Measurements from ENCODE around the gene TRIP6.

TRIP6 gene

GRCh38 chr7:100867040-100867775, at the start of gene TRIP6:
TRIP6 (plus strand) TSS chr7:100867387; CDS start chr7:100867498, 111 bp downstream.
- intact Hi-C loops (cut with DNase I): no loop called here
- peak; percentile 57 to 96 (median 78) for DNase-seq

- DNase-seq: no peak
- intact Hi-C loops (cut with DNase I): no loop called here
Measured at GRCh38 chr7:100818366-100818765, 48.8 kb upstream of the TRIP6 start.

- intact Hi-C loops (cut with DNase I): no loop called here
- DNase-seq: no peak
Measured at GRCh38 chr7:100818825-100819224, 48.4 kb upstream of the TRIP6 start.

- intact Hi-C loops (cut with DNase I): no loop called here
- DNase-seq: no peak
Measured at GRCh38 chr7:100819586-100819985, 47.6 kb upstream of the TRIP6 start.

GRCh38 chr7:100822236-100823139, 44.7 kb upstream of the TRIP6 start:
- intact Hi-C loops (cut with DNase I): no loop called here
- peak in 1 of 10 donors; percentile 76 for DNase-seq

GRCh38 chr7:100823140-100823525, 44.1 kb upstream of the TRIP6 start:
- intact Hi-C loops (cut with DNase I): no loop called here
- DNase-seq: peak in 1 of 10 donors; percentile 61

GRCh38 chr7:100823534-100823933, 43.7 kb upstream of the TRIP6 start:
- DNase-seq: peak in 1 of 10 donors; percentile 81

GRCh38 chr7:100824499-100825214, 42.5 kb upstream of the TRIP6 start:
- DNase-seq: peak in 1 of 10 donors; percentile 53
- intact Hi-C loops (cut with DNase I): no loop called here

More at GRCh38 chr7:100823534-100823933, 43.7 kb upstream of the TRIP6 start:
- intact Hi-C loops (cut with DNase I): no loop called here

DNA sequence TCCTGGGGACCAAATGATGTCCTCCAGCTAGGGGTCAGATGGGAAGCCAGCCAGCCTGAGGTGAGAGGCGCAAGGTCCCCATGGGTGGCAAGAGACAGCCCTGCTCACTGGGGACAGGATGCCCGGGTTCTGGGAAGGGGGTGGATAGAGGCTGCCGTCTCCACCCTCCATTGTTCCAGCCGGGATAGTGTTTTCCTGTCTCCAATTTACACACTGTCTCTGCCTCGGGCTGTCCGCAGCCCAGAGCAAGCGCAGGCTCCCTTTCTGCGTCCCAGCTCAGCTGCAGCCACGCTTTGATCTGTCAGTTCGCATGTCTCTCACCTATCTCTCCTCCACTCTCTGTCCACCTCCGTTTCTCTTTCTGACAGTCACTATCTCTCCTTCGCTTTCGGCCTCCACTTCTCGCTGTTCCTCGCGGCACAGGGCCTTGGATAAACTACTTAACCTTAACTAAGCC, 41.9 kb upstream of the TRIP6 start:
- DNase-seq: peak in 1 of 10 donors; percentile 32
- intact Hi-C loops (cut with DNase I): no loop called here

DNA sequence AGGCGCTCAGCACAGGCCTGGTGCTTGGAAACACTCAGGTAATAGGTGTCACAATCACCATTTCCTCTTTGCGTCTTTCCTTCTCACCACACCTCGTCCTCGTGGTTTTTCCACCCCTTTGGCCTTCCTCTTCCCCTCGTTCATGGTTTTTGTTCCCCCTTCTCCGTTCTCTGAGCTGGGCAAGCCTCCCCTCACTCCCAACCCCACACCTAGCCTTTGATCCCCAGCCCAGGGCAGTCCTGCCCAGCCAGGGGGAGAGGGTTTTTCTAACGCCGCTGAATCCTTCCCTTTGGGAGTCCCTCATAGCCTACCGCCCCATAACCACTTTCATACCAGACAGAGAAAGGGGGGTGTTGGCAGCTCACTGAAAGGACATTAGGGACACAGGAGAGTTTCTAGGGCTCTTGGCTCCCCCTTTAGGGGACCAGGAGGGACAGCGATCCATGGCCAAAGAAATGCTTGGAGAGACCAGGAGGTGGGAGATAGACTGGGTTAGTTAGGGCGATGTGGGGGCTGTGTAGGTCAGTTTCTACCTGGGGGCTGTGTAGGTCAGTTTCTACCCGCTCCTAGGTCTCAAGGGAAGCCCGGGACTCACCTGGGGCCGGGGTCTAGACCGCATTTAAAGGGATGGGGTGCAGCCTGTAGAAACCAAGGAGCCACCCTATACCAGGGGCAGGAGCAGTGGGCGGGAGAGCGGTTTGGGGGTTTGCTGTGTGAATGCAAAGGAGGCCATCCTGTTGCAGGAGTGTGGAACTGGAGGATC, 41.3 kb upstream of the TRIP6 start:
- no peak for DNase-seq
- intact Hi-C loops (cut with DNase I): no loop called here

DNA sequence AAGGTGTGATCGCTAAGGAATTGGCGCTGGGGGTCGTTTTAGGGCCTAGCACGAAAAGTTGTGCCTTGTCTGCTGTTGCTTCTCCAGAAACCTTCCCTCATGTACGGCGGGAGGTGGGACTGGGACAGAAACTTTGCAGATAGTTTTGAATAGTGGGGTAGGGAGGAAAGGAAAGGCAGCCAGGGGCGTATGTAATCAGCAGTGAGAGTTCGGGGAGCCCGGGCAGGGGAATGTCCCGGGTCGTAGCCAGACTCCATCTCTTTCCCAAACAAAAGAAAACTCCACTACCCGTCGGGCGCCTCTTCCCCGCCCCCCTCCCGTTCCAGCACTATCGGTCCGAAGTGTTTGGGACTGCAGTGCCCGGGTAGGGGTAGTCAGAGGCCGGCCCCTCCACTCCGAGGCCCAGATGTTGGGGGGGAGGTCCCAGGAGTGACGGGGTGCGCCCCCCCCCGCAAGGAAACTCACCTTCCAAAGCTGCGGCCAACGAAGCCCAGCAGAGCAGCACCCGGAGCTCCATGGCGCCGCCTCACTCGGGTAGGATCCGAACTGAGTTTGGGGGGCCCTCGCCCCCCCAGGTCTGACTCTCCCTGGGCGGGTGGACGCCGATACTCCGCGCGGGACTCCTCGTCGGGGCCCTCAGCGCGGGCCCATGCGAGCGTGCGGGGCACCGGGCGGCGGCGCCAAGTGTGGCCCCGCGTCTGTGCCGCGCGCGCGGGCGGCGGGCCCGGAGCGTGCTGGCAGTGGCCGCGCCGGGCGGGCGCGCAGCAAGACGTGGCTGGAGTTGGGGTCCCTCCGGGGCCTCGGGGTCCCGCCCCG, 40.5 kb upstream of the TRIP6 start:
- no peak for DNase-seq
- intact Hi-C loops (cut with DNase I): no loop called here

DNA sequence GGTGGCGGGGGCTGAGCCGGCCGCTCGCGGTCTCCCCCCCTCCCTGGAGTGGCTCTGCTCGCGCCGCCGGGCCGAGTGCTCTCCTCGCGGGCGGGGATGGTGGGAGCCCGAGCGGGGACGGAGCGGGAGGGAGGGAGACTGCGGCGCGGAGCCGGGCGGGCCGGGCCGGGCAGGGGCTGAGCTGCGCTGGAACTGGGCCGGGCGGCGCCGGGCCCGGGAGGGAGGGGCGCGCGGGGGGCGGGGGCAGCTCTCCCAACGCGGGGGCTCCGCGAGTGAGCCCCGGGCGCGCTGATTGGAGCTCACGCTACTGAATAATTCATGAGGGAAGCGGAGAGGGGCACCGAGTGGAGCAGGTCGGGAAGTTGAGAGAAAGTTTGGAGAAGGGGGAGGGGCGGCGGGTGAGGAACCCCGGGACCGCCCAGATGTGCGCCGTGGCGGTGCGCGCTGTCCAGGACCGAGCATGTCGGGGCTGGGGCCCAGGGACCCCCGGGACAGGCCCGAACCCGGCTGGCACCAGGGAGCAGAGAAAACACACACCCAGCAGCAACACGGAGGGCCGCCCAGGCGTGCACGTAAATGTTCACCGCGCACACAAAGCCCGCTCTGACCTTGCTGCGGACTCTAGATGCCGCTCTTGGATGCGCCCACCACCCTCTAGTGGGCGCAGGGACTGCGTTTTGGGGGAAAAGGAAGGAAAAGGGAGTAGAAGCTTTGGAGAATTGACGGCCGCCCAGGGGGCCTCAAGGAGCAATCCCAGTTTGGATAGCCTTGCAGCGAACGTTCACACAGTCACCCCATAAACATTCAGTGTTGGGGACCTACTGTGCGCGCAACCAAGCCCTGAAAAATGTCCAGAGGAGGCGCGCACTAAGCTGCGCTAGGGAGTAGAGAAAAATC, 39.6 kb upstream of the TRIP6 start, which contains the start of gene EPHB4:
Gene EPHB4 (minus strand): TSS at position 194 of the 897 bp plus-strand sequence. CDS start 493 bp downstream, outside the sequence.
- intact Hi-C loops (cut with DNase I): no loop called here
- peak in 1 of 10 donors; percentile 21 for DNase-seq

DNA sequence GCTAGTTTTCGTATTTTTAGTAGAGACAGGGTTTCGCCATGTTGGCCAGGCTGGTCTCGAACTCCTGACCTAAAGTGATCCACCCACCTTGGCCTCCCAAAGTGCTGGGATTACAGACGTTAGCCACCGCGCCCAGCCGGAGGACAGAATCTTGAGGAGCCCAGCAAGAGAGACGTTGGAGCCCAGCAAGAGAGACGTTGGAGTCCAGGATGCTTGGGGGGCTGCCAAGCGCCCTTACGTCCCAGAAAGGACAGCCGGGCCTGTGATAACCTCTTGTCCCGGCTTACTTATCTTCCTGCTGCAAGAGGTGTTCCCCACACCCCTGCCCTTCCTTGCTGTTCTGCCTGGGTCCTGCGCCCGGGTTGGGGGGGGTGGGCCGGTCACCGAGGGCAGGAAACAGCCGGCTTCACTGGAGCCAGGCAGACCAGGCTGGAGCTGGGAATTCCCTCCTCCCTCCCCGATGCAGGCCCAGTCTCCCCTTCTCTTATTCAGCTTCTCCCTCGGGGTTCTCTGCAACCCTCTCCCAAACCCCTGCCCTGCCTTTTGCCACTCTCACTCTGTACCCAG, 38.0 kb upstream of the TRIP6 start:
- peak in 1 of 10 donors; percentile 58 for DNase-seq
- intact Hi-C loops (cut with DNase I): no loop called here

DNA sequence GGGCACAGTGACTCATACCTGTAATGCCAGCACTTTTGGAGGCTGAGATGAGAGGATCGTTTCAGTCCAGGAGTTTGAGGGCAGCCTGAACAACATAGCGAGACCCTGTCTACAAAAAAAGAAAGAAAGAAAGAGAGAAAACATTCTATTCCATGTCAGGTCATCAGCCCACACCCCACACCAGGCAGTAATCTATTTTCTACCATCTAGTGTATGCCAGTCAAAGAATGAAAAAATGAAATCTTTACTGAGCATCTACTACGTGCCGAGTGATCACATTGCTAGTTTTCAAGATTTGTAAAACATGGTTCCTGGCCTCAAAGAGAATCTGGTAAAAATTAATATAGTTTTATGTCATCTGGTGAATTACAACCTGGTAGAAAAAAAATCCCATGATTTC, 36.8 kb upstream of the TRIP6 start:
- intact Hi-C loops (cut with DNase I): no loop called here
- DNase-seq: no peak

DNA sequence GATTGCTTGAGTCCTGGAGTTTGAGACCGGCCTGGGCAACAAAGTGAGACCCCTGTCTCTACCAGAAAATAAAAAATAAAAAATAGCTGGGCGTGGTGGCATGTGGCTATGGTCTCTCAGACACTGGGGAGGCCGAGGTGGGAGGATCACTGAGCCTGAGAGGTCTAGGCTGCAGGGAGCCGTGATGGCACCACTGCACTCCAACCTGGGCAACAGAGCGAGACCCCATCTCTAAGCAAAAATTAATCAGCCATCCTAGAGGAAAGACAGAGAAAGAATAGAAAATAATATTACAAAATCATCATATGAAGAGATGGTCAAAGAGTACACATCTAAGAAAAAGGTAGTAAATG, 34.9 kb upstream of the TRIP6 start:
- intact Hi-C loops (cut with DNase I): no loop called here
- peak in 1 of 10 donors; percentile 44 for DNase-seq

- intact Hi-C loops (cut with DNase I): loop anchor here (2.0 kb wide), 1 partner anchor 17 kb away; the partner anchor contains the start of gene SLC12A9
- DNase-seq: no peak
Measured at GRCh38 chr7:100835903-100836811, 31.0 kb upstream of the TRIP6 start.

- no peak for DNase-seq
- intact Hi-C loops (cut with DNase I): loop anchor here (2.0 kb wide), 1 partner anchor 16 kb away; the partner anchor contains the start of gene SLC12A9
Measured at GRCh38 chr7:100836812-100837098, 30.4 kb upstream of the TRIP6 start.
